ENCODE measurements around the gene PLCD3.
"Not testable (repeated sequence)": the region's sequence is repeated elsewhere in the genome, so short reads cannot be mapped to it uniquely, and the experiment has no call there.

The PLCD3 gene

DNA sequence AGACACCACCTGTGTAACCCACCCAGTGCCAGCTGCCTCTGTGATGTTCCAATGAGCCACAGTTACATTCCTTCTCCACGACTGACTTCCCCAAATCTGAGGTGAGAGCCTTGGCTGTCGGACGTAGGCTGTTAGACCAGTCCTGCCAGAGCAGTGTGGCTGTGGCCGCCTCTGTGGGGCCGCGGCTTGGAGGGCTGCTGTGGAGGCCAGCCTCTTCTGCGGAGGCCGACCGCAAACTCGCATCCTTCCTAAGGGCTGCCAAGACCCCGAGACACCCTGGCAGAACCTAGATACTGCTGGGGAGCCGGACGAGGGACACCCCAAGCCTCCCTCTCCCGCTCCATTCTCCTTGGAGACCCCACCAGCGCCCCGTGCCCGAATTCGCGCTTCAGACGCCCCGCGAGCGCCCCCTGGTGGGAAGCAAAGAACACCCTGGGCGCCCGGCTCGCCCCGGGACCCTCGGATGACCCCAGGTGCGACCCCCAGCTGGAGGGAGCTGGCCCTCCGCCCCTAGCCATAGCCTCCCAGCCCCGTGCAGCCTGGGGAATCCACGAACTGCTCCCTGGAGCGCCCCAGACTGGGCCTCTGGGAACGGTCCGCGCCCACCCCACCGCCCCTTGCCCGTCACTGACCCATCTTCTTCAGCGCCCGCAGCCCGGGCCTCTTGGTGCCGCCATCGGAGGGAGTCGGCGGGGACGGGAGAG lies 547 bp downstream of the PLCD3 start:
- no peak for DNase-seq

- DNase-seq: no peak
Measured at GRCh38 chr17:45130681-45131615, 1.4 kb downstream of the PLCD3 start.

DNA sequence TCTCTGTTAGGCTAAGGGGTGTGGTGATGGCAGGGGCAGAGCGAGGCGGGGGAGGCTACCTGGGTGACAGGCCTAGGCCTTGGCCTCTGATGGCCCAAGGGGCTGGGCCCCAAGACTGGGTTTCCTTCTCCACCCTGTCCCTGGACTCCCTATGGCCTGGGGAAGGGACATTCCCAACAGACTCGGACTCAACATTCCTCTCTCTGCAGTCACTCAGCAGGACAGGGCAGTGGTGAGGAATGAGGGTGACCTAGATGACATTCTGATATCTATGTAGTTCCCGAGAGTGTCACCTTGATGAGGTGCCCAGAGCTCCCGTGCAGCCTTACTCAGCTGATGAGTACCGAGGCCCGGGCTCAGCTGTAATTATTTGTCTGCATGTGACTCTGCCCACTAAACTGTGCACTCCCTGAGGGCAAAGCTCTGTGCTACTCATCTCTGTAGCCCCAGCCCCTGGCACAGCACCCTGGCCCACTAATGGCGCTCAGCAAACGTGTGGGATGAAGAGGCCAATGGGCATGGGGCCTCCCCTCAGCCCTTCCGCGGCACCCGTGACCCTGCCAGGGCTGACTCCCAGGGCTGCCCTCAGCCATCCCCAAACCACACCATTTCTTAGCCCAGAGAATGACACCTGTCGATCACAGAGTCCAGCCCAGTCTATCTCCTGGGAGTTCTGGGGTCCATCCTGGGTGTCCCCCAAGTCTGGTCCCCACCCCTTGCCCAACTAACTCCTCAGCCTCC lies 2.2 kb downstream of the PLCD3 start:
- DNase-seq: no peak

GRCh38 chr17:45129426-45129939 lies 2.8 kb downstream of the PLCD3 start:
- no peak for DNase-seq

DNA sequence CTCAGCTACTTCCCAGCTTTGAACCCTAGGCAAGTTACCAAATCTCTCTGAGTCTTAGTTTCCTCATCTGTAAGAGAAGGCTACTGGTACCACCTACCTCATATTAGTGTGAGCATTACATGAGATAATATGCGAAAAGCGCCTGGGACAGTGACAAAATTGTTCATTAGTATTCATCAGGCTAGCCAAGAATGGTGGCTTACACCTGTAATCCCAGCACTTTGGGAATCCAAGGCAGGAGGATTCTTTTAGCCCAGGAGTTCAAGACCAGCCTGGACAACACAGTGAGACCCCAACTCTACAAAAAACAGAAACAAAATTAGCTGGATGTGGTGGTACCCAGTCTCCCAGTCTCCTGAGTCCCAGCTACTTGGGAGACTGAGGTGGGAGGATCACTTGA lies 3.3 kb downstream of the PLCD3 start:
- no peak for DNase-seq

GRCh38 chr17:45128331-45128730 lies 4.0 kb downstream of the PLCD3 start:
- DNase-seq: no peak

DNA sequence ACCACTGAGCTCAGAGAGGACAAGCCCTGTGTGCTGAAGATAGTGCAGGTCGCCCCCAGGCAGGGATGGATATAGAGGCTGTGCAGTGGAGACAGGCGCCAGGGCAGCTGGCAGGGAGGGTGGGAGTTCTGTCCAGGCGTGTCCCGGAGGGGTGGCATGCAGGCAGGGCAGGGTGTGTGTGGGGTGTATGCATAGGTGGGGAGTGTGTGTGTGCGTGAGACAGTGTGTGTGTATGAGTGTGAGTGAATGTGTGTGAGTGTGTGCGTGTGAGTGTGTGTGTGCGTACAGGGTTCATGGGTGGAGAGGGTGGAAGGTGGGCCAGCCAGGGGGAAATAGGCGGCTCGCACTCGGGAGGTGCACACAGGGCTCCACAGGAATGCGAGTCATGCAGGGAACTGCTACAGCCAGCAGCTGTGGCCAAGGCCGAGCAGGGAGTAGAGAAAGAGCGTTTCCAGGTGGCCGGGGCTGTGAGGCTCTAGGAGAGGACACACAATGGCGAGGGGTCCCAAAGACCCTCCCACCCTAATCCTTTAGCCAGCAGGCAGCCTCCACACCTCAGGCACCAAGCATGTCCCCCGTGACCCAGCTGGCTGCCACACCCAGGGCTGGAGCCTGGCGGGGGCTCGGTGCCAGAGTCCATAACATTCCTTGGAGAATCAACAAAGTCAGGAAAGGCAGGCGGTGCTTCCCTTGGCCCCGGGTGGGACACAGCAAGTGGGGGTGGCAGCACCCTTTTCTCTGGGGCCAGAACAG lies 4.6 kb downstream of the PLCD3 start:
- DNase-seq: no peak

GRCh38 chr17:45127207-45127547 lies 5.1 kb downstream of the PLCD3 start:
- DNase-seq: no peak

GRCh38 chr17:45125509-45125908 lies 6.8 kb downstream of the PLCD3 start:
- no peak for DNase-seq

GRCh38 chr17:45124797-45125122 lies 7.6 kb downstream of the PLCD3 start:
- DNase-seq: not testable (repeated sequence)

DNA sequence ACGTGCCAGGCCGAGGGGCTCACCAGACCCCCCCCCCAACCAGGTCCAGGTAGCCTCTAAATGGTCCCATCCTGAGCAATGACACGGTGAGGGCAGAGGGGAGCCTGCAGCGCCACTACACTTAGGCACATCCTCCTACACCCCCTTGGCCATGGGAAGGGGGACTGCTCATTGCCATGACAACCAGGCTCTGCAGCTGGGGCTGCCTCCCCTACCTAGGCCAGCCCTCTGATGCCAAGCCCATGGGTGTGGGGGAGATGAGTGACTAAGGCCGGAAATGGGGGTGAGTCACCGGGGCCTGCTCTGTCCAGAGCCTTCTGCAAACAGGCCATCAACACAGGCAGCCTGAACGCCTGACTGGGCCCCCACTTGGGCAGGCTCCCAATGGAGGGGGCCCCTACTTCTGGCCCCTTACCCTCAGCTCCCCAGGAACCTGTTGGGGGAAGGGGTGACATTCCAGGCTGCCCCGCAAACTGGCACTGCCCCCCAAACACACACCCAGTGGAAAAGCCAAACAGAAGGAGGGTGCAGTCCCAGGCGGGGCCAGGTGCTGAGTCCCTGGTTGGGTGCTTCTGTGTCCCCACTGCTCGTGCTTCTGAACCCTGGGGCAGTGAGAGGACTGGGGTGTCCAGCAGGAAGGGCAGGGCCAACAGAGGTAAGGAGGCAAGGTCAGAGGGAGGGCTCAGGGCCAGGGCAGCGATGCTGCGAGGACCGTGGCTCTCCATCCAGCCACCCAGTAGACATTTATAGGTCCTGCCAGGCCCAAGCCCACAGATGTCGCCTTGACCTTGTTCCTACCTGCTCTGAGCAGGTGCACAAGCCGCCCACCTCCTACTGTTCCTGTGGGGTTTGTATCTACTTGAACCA lies 8.2 kb downstream of the PLCD3 start:
- no peak for DNase-seq

DNA sequence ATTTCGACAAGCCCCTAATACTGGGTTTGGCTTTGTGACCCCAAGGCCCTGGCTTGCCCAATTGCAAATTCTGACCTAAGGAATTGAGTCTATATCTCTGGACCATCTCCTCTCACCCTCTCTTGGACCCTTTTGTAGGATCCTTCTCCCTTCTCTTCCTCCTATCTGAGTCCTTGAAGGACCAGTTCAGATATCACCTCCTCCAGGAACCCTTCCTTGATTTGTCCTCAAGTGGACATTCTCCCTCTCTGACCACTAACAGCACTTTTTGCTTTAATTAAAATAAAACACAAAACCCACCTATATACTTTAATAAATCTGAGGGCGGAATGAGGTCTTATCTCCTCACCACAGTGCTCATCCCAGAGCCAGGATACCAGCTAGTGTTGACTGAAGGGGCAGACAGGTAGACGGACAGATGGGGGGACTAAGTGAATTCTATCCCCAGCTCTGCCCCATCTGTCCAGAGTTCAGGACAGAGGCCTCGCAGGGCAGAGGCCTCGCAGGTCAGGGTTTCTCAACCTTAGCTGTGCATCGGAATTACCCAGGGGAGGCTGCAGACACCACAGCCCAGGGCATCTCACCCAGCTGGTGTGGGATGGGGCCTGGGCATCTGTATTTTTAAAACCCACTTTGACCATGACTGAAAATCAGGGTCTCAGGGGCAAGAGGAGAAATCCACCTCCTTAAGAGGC lies 9.1 kb downstream of the PLCD3 start:
- DNase-seq: no peak

DNA sequence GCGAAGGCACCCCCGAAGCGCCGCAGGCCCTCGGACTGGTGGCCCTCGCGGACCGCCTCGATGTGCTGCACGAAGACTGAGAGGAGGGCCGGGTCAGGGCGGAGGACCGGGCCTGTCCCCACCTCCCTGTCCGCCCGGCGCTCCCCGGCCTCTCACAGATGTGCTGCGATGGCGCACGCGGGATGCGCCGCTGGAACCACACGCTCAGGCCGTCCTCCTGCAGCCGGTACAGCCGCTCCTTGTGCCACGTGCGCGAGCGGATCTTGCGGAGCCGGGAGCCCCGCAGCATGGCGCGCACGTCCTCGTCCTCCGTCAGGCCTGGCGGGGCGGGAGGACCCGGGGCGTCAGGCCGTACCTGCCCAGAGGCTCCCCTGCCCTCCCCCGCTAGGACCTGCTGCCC lies 11.3 kb downstream of the PLCD3 start:
- DNase-seq: no peak

- DNase-seq: no peak
Measured at GRCh38 chr17:45120558-45120957, 11.8 kb downstream of the PLCD3 start.

DNA sequence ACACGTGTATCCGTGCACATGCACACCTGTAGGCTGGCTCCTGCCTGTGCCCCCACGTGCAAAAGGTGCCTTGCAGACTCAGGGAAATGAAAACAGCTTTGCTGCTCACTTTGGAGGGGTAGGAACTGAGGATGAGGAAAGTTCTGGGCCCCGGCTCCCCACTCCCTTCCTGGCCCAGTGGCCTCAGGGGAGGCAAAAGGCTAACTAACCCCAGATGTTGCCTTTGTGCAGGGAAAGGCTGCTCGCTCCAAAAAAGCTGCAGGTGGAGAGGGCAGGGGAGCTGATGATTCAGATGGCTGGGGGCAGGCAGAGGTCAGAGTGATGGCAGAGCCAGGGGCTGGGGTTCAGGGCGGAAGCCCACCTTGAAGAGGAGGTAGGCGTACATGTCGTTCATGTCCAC lies 12.4 kb downstream of the PLCD3 start:
- no peak for DNase-seq

DNA sequence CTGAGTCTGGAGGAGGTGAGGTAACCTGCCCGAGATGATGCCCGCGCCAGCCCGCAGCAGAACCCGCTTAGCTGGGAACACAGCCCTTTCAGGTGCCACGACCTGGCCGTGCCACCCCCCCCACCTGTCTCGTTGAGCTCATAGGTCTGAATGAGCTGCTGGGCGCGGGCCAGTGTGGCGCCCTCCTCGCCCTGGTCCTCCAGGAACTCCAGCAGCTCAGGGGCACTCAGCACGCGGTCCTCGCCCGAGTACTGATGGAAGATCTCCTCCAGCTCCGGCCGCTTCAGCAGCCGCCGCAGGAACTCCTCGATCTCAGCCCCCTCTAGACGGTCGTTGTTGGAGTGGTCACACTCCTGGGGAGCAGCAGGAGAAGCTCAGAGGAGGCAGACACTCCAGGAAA lies 13.6 kb downstream of the PLCD3 start:
- no peak for DNase-seq

GRCh38 chr17:45117848-45118646 lies 14.3 kb downstream of the PLCD3 start:
- DNase-seq: no peak

DNA sequence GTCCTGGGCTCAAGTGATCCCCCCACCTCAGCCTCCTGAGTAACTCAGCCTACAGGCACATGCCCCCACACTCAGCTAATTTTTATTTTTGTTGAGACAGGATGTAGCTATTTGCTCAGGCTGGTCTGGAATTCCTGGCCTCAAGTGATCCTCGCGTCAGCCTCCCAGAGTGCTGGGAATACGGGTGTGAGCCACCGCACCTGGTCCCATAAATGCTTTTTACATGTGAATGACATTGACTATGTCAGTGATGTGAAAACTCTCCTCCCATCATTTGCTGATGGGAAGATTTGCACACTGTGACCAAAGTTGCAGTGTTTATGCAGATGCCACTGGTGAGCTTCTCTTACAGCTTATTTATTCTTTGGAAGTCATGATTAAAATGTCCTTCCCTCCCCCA lies 15.0 kb downstream of the PLCD3 start:
- no peak for DNase-seq

DNA sequence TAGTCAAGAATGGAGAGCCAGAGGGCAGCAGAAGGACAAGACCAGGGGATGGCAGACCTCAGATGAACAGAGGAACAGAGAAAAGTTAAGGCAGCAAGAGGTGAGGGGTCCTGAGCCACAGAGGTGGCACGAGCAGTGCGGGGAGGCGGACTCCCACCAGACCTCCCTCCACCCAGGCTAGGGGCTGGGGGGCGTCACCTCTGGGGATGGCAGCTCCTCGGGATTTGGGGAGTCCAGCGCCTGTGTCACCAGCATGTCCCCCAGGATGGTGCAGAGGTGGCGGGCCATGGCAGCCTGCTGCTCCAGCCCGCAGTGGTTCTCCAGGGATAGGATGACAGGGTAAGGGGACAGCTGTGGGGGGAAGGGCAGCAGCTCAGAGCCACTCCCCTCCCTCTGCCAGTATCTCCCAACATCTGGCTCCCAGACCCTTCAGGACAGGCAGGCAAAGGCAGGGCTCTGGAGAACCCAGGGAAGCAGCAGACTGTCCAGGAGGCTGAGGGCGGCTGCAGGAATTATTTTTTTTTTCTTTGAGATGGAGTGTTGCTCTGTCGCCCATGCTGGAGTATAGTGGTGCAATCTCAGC lies 15.8 kb downstream of the PLCD3 start:
- DNase-seq: no peak

- no peak for DNase-seq
Measured at GRCh38 chr17:45115871-45116270, 16.4 kb downstream of the PLCD3 start.
